Activated naive CD8-positive, alpha-beta T cell treated with anti-CD3 and anti-CD28 coated beads, Interleukin-2, amount 10 ng/mL, durations not matched to agents 7 days and 5 days (primary cell): ENCODE measurements around the gene ST6GAL1. TPM values are rescaled to one million over a fixed set of nuclear protein-coding genes. Genes with fewer than 3 reads are reported as not detected.
"Not testable (repeated sequence)": the region's sequence is repeated elsewhere in the genome, so short reads cannot be mapped to it uniquely, and the experiment has no call there.

Source experiments
- ATAC-seq: fragments of 150-1000 bp; cut with Tn5 transposase; one replicate; pipeline ENCODE4 v1.10.0; 2021; ENCODE audit warnings: low read depth, moderate library complexity
- POLR2A ChIA-PET: fragments of 350-600 bp; sonication (Branson Sonifier 250); formaldehyde crosslinking; loops from one replicate; lab custom pipeline; 2021; ENCODE audit warnings: antibody characterized with exemption; lab: Charles Lee
- DNase-seq: peaks from one replicate; pipeline ENCODE4 v3.0.0; 2021
- H3K27ac Mint-ChIP-seq: one replicate; pipeline ENCODE4 v1.8.0; 2022; ENCODE audit warnings: mild to moderate bottlenecking, mixed read lengths
- H3K27me3 Mint-ChIP-seq: one replicate; pipeline ENCODE4 v1.8.0; 2022; ENCODE audit warnings: mild to moderate bottlenecking, moderate library complexity, mixed read lengths
- H3K36me3 Mint-ChIP-seq: one replicate; pipeline ENCODE4 v1.8.0; 2021; ENCODE audit warnings: mild to moderate bottlenecking, mixed read lengths
- H3K4me1 Mint-ChIP-seq: one replicate; pipeline ENCODE4 v1.8.0; 2021; ENCODE audit warnings: mixed read lengths
- H3K4me3 Mint-ChIP-seq: one replicate; pipeline ENCODE4 v1.8.0; 2022; ENCODE audit warnings: mild to moderate bottlenecking, moderate library complexity, mixed read lengths
- H3K9me3 Mint-ChIP-seq: one replicate; pipeline ENCODE4 v1.8.0; 2021; ENCODE audit warnings: mixed read lengths
- total RNA-seq, 2 experiments: library from RNA; stranded (reverse); gene quantifications; one replicate each; pipeline ENCODE4 v1.2.3, GENCODE V29; 2021

The ST6GAL1 gene
- total RNA-seq, 2 experiments from 2014 or later, result 142 to 150 TPM

DNA sequence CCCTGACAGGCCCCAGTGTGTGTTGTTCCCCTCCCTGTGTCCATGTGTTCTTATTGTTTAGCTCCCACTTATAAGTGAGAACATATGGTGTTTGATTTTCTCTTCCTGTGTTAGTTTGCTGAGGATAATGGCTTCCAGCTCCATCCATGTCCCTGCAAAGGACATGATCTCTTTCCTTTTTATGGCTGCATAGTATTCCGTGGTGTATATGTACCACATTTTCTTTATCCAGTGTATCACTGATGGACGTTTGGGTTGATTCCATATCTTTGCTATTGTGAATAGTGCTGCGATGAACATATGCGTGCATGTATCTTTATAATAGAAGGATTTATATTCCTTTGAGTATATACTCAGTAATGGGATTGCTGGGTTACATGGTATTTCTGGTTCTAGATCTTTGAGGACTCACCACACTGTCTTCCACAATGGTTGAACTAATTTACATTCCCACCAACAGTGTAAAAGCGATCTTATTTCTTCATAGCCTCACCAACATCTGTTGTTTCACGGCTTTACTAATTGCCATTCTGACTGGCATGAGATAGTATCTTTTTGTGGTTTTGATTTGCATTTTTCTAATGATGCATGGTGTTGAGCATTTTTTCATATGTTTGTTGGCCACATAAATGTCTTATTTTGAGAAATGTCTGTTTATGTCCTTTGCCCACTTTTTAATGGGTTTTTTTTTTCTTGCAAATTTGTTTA is 23.8 kb downstream of the ST6GAL1 start:
- not testable (repeated sequence) for ATAC-seq, DNase-seq, H3K4me3 Mint-ChIP-seq, H3K27me3 Mint-ChIP-seq, H3K9me3 Mint-ChIP-seq
- POLR2A ChIA-PET, result interaction anchor here (0.7 kb wide), 1 partner anchor 59 kb away, joined by 5 read pairs; no protein-coding TSS in a partner anchor
- Mint-ChIP-seq H3K27ac (peak overlapping the region; percentile 41), H3K4me1 (peaks cover 34% of the 10 kb centered on the region), H3K36me3 (peaks cover 65% of the 10 kb centered on the region)

DNA sequence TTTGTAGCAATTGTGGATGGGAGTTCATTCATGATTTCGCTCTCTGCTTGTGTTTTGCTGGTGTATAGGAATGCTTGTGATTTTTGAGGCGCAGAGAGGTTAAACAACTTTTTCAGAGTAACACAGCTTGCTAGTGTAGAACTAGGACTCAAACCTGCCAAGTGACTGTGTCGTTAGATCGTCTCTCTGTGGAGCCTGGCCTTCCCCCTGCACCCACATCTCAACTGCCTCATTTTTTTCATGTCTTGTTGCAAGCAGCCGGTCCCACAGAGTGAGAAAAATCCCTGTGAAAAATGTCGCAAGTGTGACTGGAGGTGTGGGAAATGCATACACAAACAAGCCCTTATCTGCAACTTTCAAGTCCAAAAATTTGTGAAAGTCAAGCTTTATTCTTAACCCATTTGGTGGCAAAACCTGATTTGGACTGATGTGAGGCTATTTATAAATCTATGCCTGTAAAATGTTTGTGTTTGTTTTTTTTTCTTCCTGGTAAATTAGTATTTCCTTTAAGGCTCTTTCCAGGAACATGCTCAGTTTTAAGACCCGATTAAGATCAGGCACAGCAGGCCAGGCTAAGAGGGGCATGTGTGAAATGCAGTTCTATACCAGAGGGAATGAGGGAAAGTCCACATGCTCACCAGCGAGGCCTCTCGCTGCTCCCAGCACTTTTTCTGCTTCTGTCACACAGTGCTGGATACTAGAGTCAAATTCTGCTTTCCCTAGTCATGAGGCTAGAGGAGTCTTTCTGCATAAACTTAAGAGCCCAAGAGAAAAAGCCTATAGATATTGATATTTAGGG is 25.8 kb downstream of the ST6GAL1 start:
- Mint-ChIP-seq H3K4me3 (no peak overlapping the region), H3K27me3 (no peaks in the 10 kb centered on the region), H3K36me3 (peaks cover 51% of the 10 kb centered on the region), H3K4me1 (peaks cover 37% of the 10 kb centered on the region), H3K9me3 (peaks cover 5% of the 10 kb centered on the region), H3K27ac (no peak overlapping the region)
- no peak for ATAC-seq
- no peak for DNase-seq
- POLR2A ChIA-PET, result no interaction called here

DNA sequence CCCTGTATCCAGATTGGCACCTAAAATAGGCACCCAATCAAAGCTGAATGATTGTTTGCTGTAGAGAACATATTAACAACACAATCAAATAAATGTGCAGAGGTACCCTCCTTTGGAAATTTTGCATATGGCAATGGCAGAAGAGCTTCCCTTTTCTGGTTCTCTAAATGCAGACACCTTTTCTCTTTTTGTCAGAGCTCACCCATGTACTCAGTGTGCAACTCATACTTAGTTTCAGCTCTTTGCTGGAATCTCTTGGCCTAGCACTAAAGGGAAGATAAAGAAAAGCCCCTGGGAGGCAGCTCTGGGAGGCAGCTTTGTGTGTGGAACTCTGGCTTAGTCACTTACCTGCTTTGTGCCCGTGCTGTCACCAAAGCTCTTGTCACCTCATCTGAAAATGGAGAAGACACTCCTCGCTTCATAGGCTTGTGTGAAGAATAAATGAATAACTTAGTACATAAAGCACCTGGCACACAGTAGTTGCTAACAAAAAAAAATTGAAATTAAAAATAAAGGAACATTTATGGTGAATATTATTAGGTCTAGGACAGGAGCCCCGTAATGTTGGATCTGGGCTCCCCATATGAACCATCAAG is 28.8 kb downstream of the ST6GAL1 start:
- Mint-ChIP-seq H3K4me1 (peaks cover 20% of the 10 kb centered on the region), H3K36me3 (peaks cover 38% of the 10 kb centered on the region), H3K4me3 (no peak overlapping the region), H3K27me3 (no peaks in the 10 kb centered on the region), H3K27ac (no peak overlapping the region), H3K9me3 (no peaks in the 10 kb centered on the region)
- no peak for DNase-seq
- POLR2A ChIA-PET, result interaction anchor here (0.7 kb wide), 1 partner anchor 151 kb away, joined by 3 read pairs; no protein-coding TSS in a partner anchor
- ATAC-seq, result no peak

DNA sequence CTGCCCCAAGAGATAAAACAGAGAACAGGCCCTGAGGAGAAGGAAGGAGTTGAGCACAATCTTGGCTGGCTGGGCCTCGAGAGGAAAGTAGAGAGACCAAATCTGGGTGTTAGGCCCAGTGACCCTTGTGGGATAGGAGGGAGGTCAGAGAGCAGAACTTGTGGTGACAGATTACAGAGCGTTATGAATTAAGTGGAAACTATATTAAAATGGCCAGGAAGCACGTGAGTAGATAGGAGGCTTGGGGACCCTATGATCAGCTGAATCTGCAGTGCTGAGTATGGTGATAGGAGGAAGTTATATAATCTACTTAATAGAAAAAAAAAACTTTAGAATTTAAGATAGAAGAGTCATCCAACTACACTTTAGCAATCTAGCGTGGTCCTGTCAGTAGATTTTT is 30.0 kb downstream of the ST6GAL1 start:
- H3K27me3 Mint-ChIP-seq, result no peaks in the 10 kb centered on the region
- H3K9me3 Mint-ChIP-seq, result no peaks in the 10 kb centered on the region
- no peak overlapping the region for H3K4me3 Mint-ChIP-seq
- ATAC-seq, result no peak
- H3K27ac Mint-ChIP-seq, result no peak overlapping the region
- peaks cover 14% of the 10 kb centered on the region for H3K4me1 Mint-ChIP-seq
- peaks cover 26% of the 10 kb centered on the region for H3K36me3 Mint-ChIP-seq
- POLR2A ChIA-PET, result interaction anchor here (0.7 to 0.9 kb wide), 2 partner anchors 14 to 29 kb away, joined by 3 to 4 read pairs; no protein-coding TSS in a partner anchor
- DNase-seq, result no peak

DNA sequence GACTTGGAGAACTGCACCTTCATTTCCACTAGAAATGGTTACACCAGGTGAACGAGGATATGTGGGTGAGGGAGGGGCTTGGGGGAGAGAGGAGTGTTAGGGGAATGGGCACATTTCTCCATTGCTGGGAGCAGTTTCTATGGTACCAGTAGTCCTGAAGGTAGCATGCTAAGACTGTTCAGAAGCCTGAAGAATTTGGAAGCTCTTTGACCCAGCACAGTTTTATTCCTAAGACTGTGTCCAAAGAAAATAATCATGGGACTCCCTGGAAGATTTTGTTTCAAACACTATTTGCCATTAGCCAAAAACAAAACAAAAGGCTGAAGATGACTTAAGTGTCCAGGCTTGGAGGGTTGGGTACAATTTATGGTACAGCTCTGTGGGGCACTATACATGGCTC is 32.1 kb downstream of the ST6GAL1 start:
- Mint-ChIP-seq H3K27me3 (no peaks in the 10 kb centered on the region), H3K36me3 (peaks cover 22% of the 10 kb centered on the region), H3K4me3 (no peak overlapping the region), H3K27ac (no peak overlapping the region), H3K4me1 (peaks cover 14% of the 10 kb centered on the region), H3K9me3 (no peaks in the 10 kb centered on the region)
- ATAC-seq (no peak), DNase-seq (no peak)
- POLR2A ChIA-PET, result no interaction called here

DNA sequence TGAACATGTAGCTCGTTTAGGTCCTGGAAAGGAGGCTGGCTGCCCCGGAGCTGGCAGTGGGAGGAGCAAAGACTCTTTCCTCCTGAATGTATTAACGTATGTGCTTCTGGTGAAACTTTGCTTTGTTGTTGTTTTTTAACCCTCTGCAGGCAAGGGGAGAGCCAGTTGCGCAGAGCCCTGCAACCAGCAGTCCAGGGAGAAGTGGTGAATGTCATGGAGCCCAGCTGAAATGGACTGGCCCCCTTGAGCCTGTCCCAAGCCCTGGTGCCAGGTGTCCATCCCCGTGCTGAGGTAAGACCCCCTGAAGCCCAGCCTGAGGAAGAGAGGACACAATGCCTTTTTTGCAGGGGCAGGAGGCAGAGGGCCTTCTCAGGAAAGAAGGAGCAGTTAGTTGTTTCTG is 33.3 kb downstream of the ST6GAL1 start:
- Mint-ChIP-seq H3K36me3 (peaks cover 31% of the 10 kb centered on the region), H3K9me3 (no peaks in the 10 kb centered on the region), H3K27ac (no peak overlapping the region), H3K27me3 (no peaks in the 10 kb centered on the region), H3K4me1 (peaks cover 19% of the 10 kb centered on the region), H3K4me3 (no peak overlapping the region)
- POLR2A ChIA-PET, result no interaction called here
- DNase-seq (no peak), ATAC-seq (no peak)

DNA sequence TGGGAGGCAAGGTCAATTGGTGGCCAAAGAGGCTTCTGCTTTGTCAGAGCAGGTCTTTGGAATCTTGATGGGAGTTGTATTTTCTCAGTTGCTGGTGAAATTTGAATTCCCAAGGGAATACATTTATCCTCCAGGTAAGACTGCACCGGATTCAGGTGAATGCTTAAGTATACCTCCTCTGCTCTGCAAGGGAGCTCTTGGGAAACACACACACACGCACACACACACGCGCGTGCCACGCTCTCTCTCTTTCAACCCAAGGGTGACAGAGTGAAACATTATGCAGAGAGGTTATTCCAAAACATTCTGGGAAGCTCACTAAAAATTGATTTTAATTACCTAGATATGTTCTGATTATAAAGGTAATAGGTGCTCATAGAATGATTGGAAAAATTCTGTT is 33.7 kb downstream of the ST6GAL1 start:
- Mint-ChIP-seq H3K36me3 (peaks cover 33% of the 10 kb centered on the region), H3K9me3 (no peaks in the 10 kb centered on the region), H3K4me1 (peaks cover 19% of the 10 kb centered on the region), H3K27ac (no peak overlapping the region), H3K27me3 (no peaks in the 10 kb centered on the region), H3K4me3 (no peak overlapping the region)
- POLR2A ChIA-PET, result no interaction called here
- DNase-seq, result no peak
- ATAC-seq, result no peak

DNA sequence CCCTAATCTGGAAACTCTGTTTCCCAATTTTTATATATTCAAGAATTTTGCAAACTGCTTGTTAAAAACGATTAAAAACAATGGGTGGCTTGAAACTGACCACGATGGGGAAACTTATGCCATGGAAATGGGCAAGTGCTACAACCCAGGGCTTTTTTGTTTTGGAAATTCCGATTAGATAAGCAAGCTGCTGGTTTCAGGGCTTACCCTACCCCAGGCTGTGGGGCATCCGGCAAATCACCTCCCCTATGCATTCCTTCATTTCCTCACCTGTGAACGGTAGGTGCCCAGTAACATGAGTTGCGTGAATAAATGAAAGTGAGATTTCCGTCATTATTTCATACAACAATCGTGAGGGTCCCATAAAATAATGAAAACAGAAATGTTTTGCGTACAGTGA is 34.3 kb downstream of the ST6GAL1 start:
- Mint-ChIP-seq H3K27ac (no peak overlapping the region), H3K27me3 (no peaks in the 10 kb centered on the region), H3K4me3 (no peak overlapping the region), H3K4me1 (peaks cover 23% of the 10 kb centered on the region), H3K36me3 (peaks cover 38% of the 10 kb centered on the region), H3K9me3 (no peaks in the 10 kb centered on the region)
- no peak for DNase-seq
- POLR2A ChIA-PET, result no interaction called here
- ATAC-seq, result no peak

DNA sequence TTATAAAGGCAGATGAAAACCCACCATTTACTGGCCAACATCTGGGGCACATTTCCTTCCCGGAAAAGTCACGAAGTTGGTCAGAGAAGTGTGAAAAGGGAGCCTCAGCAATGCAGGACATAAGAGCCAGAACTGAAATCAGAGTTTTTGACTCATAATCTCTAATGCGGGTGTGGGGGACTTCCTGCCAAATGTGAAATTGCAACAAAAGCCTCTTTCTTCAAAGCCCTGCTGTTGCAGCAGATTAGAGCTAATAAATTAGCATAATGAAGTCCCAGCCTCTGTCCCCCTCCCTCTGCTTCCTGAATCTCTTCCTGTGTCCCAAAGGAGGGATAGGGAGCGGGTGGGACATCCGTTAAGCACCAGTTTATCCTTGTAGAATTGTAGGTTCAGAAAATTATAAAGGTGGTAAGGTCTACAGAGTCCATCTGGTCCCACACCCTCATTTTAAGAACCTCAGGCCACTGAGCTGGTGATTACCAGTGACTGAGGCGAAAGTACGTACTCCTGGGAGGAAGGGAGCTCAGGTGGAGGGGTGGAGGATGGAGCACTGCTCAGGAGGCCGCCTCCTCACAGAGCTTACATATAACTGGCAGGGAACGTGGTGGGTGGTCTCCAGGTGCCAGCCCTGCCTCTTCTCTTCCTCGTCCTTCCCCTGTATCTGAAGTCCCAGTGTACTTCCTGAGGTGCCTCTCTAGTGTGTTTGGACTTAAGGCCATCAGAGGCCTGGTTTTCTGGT is 35.0 kb downstream of the ST6GAL1 start:
- peaks cover 20% of the 10 kb centered on the region for H3K4me1 Mint-ChIP-seq
- H3K9me3 Mint-ChIP-seq, result no peaks in the 10 kb centered on the region
- no peak for ATAC-seq
- peaks cover 35% of the 10 kb centered on the region for H3K36me3 Mint-ChIP-seq
- no peak for DNase-seq
- no peak overlapping the region for H3K27ac Mint-ChIP-seq
- H3K4me3 Mint-ChIP-seq, result no peak overlapping the region
- POLR2A ChIA-PET, result no interaction called here
- no peaks in the 10 kb centered on the region for H3K27me3 Mint-ChIP-seq

DNA sequence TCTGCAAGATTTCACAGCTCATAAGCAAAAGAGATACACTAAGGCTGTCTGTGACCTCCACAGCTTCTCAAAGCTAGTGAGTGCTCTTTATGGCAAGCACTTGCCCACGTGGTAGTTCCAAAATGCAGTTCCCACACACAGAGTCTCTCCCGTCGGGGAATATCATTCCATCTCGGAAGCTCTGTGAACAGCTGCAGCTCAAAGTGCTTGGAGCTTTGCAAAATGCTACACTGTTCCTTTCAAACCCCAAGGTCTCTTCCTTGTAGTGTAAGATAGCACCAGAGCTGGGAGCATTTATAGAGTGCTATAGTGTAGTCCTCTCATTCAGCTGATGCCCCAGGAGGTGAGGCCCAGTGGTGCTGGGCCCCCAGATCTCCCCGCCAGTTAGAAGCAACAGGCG is 36.1 kb downstream of the ST6GAL1 start:
- Mint-ChIP-seq H3K27ac (no peak overlapping the region), H3K9me3 (no peaks in the 10 kb centered on the region), H3K4me3 (no peak overlapping the region), H3K36me3 (peaks cover 39% of the 10 kb centered on the region), H3K27me3 (no peaks in the 10 kb centered on the region), H3K4me1 (peaks cover 17% of the 10 kb centered on the region)
- DNase-seq, result no peak
- POLR2A ChIA-PET, result interaction anchor here (0.7 kb wide), 1 partner anchor 28 kb away, joined by 3 read pairs; no protein-coding TSS in a partner anchor
- ATAC-seq, result no peak

DNA sequence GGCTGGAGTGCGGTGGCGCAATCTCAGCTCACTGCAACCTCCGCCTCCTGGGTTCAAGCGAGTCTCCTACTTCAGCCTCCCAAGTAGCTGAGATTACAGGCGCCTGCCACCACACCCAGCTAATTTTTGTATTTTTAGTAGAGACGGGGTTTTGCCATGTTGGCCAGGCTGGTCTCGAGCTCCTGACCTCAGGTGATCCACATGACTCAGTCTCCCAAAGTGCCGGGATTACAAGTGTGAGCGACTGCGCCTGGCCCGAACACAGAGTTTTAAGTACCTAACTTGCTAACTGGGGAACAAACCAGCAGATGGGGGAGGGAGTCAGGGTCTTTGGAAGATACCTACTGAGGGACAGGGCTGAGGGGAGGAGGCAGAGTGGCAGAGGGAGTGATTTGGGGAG is 36.9 kb downstream of the ST6GAL1 start:
- DNase-seq, H3K4me3 Mint-ChIP-seq, ATAC-seq, H3K27me3 Mint-ChIP-seq, H3K9me3 Mint-ChIP-seq: not testable (repeated sequence)
- Mint-ChIP-seq H3K27ac (peak overlapping the region; percentile 30), H3K36me3 (peaks cover 43% of the 10 kb centered on the region), H3K4me1 (peaks cover 14% of the 10 kb centered on the region)
- POLR2A ChIA-PET, result interaction anchor here (0.7 to 1.5 kb wide), 2 partner anchors 27 to 36 kb away, joined by 3 read pairs; partner anchors contain the start of gene ST6GAL1

DNA sequence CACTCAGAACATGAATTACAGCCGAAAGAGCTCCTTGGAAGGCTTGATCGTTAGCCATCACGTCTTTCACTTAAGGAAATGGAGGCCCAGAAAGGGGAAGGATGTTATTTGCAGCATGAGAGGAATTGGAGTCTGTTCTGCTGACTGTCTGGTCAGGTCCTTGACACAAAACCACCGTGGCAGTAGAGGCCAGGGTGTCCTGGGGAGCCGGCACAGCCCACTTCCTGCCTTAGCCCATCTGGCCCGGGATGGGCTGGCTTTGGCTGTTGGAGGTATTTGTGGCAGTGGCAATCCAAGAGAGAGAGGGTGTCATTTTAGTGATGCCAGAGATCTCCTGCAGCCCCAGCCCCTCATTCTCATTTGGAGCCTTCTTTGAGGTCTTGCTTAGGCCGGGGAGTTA is 37.4 kb downstream of the ST6GAL1 start:
- Mint-ChIP-seq H3K27me3 (no peaks in the 10 kb centered on the region), H3K36me3 (peaks cover 47% of the 10 kb centered on the region), H3K9me3 (no peaks in the 10 kb centered on the region), H3K4me3 (no peak overlapping the region), H3K27ac (peak overlapping the region; percentile 30), H3K4me1 (peaks cover 17% of the 10 kb centered on the region)
- POLR2A ChIA-PET, result interaction anchor here (1.5 kb wide), 1 partner anchor 37 kb away, joined by 3 read pairs; the partner anchor contains the start of gene ST6GAL1
- no peak for ATAC-seq
- no peak for DNase-seq

DNA sequence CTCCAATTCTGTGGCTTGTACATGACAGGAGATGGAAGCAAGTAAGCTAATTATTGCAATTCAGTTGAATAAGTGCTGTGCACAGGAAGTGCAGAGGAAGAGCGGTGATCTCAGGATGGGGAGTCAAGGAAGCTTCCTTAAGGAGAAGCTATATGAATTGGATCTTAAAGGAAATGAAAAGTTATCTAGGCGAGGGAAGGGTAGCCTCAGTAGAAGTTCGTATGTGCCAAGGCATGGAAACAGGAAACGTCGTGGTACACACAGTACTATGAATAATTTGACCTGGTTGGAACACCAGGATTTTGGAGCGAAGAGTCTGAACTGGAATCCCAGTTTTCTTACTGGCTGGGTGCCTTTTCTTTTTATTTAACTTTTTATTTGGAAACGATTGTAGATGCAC is 39.3 kb downstream of the ST6GAL1 start:
- Mint-ChIP-seq H3K4me1 (peaks cover 28% of the 10 kb centered on the region), H3K9me3 (no peaks in the 10 kb centered on the region), H3K36me3 (peaks cover 60% of the 10 kb centered on the region), H3K27ac (peak overlapping the region; percentile 64), H3K4me3 (no peak overlapping the region), H3K27me3 (no peaks in the 10 kb centered on the region)
- DNase-seq (no peak), ATAC-seq (no peak)
- POLR2A ChIA-PET, result no interaction called here
